GM19463 (cell line): ENCODE measurements around the gene NDUFS8.
"Not testable (repeated sequence)": the region's sequence is repeated elsewhere in the genome, so short reads cannot be mapped to it uniquely, and the experiment has no call there.

Source experiments
- ATAC-seq: cut with Tn5 transposase; IDR thresholded peaks from one replicate; pipeline ENCODE4 v1.9.1; 2021; ENCODE audit warnings: mild to moderate bottlenecking, moderate library complexity; ENCODE audit not compliant: unreplicated experiment

NDUFS8 gene

DNA sequence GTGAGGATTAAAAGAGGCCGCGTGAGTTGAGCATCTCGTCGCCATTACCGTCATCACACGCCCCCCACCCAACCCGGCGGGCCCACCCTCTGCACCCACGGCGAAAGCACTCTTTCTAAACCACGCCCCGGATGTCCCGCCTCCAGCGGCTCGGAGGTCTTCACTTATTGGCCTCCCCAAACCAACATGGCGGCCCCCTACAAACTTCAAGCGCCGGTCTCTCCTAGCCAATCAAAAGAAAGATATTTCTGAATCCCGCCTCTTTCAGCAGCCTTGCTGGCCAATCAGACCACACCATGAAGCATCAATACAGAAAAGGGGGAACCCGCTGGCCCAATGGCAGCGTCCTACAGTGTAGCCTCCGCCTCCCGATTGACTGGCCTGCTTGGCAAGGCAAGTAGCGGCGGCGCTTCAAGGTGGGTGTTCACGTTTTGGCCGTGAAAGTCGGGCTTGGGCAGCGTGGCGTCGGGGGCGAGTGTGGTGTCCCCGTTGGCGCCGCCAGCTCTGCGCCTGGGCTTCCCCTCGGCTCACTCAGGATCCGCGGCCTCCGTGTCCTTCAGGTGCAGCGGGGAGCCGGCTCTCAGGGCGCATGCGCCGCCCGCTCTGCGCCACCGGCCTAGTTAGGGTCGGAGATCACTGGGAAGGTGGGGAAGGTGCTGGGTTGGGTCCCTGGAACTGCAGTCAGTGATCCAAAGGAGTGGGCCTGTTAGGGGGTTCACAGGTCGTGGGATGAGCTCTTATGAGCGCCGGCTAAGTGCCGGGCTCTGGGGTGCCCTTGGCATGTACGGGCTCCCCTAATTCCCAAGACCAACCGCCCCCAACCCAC lies at the start of gene NDUFS8:
TSS of gene NDUFS8 (plus strand) at position 364 of the 826 bp plus-strand sequence. CDS start 1,471 bp downstream, outside the sequence.
- peak; percentile 92 for ATAC-seq

DNA sequence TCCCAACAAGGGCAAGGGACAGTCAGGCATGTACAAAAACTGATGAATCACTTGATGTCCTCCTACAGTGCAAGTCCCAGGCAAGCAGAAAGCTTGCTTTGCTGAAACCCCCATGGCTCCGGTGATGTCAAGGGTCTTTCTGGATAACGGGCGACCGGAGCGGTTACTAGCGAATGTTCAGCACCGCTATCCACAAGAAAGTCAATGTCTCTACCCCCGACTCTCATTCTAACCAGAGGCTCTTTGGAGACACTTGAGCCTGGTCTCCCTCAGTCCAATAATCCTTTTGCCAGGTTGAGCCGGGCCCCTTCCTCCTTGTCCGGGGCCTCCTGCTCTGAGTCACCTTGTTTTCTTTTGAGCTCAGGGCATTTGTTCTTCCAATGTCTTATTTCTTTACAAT lies 49.3 kb upstream of the NDUFS8 start:
- not testable (repeated sequence) for ATAC-seq

DNA sequence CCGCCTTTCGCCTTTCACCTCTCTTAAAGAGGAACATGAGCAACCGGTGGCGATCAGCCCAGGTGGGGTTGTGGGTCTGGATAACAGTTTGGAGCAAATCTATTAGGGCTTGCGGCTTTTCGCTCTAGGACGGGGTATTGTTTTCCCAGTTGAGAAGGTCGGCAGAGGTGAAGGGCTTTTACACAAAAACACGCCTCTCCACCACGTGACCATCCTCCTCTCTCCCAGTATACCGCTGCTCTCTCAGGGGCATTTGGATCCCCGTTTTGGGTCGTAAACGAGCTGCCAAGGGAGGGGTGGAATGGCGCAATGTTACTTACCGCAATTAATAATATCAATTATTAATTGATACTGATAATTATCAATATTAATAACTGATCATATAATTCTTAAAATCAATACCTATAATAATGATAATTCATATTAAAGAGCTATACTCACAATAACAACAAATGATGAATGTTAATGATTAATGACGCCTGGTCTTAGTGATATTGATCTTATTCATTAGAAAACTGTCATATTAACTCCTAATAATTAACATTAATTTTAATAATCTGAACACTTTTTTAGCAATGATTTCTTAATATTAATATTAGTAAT lies 48.1 kb upstream of the NDUFS8 start:
- ATAC-seq: not testable (repeated sequence)

DNA sequence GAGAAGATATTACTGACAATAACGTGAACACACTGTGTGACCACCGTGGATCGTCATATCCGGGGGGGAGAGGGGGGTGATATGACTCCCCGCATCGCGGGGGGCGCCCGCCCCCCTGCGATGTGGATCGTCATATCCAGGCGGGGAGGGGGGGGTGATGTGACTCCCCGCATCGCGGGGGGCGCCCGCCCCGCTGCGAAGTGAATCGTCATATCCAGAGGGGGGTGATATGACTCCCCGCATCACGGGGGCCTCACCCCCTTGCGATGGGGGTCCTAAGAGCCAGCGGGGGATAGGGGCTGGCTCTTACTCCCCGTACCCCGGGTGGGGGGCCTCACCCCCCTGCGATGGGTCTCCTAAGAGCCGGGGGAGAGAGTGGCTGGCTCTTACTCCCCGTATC lies 46.5 kb upstream of the NDUFS8 start:
- ATAC-seq: no peak

DNA sequence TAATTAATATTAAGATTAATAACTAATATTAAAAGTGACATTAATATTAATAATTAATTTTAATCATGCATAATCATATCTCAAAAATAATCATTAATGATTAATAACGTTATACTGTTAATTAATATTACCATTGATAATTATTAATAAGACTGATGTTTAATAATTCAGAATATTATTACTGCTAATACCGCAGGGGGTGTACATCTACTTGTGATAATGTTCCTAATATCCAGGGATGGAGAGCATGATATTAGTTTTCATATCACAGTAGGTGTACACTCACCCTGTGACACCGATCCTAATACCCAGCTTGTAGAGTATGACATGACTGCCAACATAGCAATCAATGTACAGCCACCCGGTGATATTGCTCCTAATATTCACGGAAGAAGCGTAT lies 45.2 kb upstream of the NDUFS8 start:
- not testable (repeated sequence) for ATAC-seq

DNA sequence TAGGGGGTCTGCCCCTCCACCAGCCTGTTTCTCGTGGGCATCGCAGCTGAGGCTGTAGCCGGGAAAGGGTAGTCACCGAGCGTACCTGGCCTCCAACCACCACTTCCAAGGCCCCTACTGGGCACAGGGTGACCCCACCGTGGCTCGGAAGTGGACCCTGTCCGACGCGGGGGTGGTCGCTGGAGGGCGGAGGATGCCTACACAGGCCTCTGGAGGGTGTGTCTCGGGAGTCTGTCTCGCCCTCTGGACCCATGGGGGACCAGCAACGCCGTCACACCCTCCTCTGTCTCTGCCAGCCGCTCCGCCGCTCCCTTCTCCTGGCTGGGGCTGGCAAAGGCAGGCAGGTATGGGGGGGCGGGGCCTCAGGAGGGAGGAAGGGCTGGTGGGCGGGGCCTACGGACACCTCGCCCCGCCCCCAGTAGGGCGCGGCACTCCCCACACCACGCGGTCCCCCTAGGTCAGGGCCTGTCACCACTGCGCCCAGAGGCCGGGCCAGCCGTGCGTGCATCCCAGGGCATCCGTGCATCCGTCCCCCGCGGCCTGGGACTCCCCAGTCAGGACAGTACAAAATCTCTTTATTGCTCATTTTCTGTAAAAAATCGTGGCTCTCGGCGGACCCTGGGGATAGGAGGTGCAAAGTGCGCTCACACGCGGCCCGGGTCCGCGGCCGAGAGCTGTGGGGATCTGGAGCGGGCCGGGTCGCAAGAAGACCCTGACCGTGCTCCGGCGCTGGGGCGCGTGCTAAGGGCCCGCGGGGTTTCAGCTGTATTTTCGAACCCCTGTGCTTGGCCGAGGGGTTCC lies 39.7 kb upstream of the NDUFS8 start:
- not testable (repeated sequence) for ATAC-seq

DNA sequence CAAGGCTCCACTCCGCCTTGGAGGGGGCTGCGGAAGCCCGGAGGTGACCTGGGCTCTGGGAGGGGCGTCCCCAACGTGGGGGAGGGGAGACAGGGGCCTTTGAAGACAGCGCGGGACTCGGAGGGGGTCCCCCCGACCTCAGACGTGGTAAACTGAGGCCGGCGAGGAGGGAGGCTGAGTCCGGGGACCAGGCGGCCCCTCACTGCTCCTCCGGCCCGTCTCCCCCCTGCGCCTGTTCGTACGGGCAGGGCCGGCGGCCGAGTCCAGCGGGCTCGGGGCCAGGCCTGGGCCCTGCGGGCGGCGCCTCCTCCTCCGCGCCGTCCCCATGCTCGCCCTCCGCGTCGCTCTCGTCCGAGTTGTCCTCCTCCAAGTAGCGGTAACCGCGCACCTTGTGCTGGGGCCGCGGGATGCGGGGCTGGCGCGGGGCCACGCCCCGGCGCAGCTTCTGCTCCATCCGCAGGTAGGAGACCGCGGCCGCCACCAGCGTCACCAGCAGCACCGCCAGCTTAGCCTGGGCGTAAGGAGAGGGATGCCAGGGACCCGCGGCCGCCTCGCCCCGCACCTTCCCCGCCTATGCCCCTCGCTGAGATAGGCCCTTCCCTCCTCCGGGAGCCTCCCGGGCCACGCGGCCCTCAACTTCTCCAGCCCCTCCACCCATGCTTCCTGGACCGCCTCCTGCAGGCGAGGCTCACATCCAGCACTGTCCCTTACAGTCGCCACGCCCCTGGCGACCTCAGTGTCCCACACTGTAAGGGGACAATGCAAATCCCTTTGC lies 38.9 kb upstream of the NDUFS8 start:
- ATAC-seq: not testable (repeated sequence)

DNA sequence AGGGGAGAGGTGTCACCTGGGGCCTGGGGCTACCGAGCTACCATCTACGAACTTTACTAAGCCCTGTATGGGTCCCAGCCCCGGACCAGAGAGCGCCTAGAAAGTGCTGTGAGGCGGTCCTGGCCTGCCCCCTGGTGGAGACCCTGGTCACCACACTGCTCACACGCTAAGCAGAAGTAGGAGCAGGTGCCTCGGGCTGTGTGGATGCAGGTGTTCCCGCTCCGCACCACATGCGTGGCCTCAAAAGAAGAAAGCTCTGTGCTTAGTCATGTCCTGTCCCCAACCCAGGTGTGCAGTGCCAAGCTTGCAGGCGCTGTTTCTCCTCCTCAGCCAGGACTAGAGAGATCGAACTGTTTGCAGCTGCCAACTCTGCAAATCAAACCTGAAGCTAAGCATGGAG lies 36.7 kb upstream of the NDUFS8 start:
- not testable (repeated sequence) for ATAC-seq

DNA sequence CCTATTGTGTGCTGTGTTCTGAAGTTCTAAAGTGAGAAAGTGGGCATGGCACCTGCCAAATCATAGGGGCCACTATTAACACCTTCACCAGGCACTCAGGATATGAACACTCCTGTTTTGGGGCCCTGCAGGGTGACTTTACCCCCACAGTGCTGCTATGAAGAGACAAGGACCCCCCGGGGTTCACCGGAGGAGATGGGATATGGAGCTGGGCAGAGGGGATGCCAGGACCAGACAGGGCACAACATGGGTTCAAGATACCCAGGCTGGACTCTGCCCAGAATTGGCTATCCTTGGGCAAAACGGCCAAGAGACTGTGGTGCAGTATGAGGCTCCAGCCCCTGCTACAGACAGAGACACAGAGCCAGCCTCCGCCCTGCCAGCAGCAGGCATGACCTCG lies 36.1 kb upstream of the NDUFS8 start:
- not testable (repeated sequence) for ATAC-seq

DNA sequence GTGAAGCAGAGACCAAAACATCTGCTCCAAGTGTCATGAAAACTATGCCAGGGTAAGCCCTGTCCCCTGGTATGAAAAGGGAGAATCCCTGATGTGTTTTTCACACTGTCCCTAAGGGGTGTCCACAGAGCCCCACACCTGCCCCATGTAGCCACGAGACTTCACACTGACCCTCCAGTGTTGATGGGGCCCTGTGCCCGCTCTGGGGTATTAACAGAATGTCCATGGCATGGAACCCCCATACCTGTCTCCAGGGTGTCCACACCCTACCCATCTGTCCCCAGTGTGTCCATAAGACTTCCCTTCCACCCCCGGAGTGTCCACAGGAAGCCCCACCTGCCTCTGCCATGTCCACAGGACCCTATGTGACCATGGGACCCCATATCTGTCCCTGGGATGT lies 35.4 kb upstream of the NDUFS8 start:
- ATAC-seq: not testable (repeated sequence)

DNA sequence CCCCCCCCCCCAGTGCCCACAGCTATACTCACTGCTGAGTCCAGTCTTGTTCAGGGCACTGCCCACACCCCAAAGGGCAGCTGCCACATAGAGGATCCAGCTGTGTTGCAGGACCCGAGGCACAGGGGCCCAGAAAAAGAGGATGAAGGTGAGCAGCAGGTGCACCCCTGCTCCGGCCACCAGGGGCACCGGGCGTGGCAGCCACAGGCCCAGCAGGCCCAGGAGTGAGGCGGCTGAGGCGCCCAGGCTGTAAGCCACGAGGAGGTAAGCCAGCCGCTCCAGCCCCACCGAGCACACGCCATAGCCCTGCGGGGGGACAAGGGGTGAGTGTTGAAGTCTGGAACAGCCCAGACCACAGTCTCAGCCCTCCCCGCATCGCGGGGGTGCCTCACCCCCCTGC lies 34.9 kb upstream of the NDUFS8 start:
- not testable (repeated sequence) for ATAC-seq

DNA sequence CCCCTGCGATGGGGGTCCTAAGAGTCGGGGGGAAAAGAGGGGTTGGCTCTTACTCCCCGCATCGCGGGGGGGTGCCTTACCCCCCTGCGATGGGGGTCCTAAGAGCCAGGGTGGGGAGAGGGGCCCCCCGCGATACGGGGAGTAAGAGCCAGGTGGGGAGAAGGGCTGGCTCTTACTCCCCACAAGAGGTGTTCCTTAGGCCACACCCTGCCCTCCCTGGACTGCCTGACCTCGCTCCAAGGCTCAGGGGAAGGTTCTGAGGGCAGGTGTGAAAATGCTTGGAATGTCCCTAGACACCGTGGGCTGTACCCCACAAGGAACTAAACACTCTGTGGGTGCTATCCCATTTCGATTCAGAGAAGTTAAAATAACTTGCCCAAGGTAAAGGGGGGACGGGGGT lies 34.4 kb upstream of the NDUFS8 start:
- ATAC-seq: no peak

DNA sequence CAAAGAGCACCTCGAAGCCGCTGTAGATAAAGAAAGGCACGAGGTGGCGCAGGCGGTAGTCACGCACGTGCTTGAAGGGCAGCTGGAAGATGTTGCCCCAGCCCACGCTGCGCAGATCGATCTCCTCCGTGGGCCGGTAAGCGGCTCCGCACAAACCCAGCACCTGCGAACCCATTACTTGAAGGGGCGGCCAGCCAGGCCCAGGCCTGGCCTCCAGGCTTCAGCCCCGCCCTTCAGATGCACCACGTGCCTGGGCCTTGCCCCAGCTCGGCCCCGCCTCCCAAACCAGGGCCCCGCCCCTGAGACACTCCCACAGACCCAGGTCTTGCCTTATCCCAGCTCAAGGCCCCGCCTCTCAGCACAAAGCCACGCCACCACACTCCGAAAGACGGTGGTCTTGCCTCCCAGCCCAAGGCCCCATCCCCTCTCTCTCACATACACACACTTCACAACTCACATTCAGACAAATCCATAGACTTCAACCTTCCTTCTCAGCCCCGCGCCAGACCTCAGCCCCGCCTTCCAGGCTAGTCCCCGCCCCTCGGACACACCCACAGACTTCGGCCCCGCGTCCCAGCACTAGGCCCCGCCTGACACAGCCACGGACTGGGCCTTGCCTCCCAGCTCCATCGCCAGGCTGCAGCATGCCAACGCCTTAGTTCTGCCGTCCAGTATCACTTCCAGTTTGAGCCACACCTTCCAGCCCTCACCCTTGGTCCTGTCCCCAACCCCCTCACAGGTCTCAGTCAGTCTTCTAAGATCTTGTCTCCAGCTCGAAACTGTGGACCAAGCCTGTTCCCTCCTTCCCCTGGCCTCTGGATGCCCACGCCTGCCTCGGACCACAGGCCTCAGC lies 33.6 kb upstream of the NDUFS8 start:
- ATAC-seq: no peak

DNA sequence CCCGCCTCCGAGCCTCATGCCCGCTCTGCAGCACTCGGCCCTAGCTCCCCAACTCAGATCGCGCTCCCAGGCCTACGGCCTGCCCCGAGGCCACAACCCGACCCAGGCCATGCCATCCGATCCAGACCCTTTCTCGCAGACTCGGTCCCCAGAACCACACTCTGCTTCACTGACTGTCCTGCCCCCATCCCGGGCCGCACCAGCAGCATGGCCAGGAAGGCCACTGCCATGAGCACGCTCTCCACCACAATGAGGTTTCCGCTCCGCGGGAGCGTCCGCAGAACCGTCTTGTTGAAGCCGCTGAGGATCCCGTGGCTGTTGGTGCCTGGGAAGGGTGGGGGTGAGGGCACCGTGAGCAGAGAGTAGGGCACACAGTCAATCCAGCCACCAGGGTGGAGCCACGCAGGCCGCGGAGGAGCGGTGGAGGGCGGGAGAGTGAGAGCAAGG lies 33.0 kb upstream of the NDUFS8 start:
- ATAC-seq: no peak

DNA sequence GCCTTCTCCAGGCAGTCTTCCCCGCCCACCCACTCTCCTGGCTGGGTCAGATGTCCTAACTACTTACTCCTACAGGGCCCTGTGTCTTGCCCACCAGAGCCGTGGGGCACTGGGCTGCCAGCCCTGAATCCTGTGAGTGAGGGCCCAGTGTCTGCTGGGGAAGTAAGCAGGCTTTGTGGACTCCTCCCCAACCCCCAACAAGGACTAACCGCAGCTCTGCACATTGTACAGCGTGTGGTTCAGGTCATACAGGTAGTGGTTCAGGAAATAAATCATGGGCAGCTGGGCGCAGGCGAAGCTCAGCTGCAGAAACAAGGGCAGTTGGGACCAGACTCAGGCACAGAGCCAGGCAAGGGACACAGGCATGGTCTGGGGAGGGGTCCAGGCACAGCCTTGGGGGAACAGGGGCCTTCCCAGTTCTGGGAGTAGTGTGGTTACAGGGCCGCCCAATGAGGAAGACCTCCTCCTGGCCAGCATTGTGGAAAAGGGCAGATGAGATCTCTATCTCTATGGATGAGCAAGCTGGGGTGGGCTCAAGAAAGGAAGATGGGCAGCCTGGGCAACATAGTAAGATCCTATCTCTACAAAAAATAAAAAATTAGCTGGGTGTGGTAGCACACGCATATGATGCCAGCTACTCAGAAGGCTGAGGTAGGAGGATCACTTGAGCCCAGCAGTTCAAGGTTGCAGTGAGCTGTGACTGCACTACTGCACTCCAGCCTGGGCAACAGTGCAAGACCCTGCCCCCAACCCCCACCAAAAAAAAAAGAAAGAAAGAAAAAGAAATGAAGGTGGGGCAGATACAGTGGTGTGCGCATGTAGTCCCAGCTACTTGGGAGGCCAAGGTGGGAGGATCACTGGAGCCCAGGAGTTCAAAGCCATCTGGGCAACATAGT lies 32.1 kb upstream of the NDUFS8 start:
- no peak for ATAC-seq

DNA sequence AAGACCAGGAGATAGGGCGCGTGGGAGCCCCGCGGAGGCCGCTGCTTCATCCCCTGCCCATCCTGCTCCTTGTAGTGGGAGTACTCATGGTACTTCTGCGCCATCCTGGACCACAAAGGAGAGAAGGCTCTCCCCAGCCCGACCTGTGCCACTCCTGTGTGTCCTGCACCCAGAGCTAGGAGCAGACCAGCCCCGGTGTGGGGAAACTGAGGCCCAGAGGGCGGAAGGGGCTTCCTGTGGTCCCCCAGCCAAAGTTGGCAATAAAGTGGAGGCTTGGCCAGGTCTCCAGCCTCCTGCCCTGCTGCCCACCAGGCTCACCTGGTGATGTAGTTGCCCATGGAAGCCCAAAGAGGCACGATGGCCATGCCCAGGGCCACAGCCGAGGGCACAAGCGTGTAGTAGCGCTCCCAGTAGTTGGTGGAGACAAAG lies 31.3 kb upstream of the NDUFS8 start:
- ATAC-seq: no peak

DNA sequence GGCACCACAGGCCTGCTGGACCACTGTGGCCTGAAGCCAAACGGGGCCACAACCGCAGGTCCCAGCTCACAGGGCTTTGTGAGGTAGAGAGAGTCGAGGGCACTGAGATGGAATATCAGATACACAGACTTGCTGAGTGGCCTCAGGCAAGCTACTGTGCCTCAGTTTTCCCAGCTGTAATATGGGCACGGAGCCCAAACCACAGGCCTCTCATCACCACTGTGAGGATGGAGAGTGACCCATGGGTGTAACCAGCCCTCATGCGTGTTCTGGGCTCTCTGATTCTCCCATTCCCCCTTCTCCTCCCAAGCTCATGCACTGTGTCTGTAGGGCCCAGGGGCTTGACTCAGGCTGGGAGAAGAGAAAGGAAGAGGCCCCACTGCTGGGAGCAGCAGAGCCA lies 30.8 kb upstream of the NDUFS8 start:
- ATAC-seq: no peak

DNA sequence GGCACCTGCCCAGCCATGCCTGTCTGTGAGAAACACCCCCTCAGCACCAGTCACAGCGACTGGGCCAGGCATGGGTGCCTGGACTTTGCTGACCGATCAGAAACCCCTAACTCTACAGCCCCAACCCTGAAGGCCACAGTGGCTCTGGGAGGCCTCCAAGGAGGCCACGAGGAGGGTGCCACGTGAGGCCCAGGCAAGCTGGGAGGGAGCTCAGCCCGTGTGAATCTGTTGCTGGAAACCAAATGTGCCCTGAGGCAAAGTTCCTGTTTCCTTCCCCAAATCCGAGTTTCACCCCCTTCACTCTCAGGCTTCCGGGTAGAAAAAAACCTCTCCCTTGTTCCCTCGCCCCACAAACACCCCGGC lies 27.9 kb upstream of the NDUFS8 start:
- peak; percentile 9 for ATAC-seq
